Measurements from ENCODE around the gene N4BP2L2.

- TF ChIP-seq GATA3 (IDR thresholded peaks at IDR 0.05; ENCODE audit: low read depth, low read length) (no peak), GATA2 (IDR thresholded peaks at IDR 0.05; ENCODE audit: low read depth, low read length) (no peak)
Measured at GRCh38 chr13:32586080-32586900, 47.7 kb upstream of the N4BP2L2 start, which contains the start of gene PDS5B.

All from SH-SY5Y (cell line).